AG09319 (cell line): ENCODE measurements around the gene CEP112.

ENCODE experiments used
- DNase-seq: peaks from one replicate; pipeline ENCODE4 v3.0.0-alpha.2; 2010; ENCODE audit warnings: low read depth; ENCODE audit errors: extremely low read depth
- CTCF ChIP-seq: IDR thresholded peaks from 2 replicates; pipeline ENCODE4 v1.5.1; 2011; ENCODE audit warnings: low read depth, mild to moderate bottlenecking, inconsistent platforms, low read length, moderate library complexity

Gene CEP112

DNA sequence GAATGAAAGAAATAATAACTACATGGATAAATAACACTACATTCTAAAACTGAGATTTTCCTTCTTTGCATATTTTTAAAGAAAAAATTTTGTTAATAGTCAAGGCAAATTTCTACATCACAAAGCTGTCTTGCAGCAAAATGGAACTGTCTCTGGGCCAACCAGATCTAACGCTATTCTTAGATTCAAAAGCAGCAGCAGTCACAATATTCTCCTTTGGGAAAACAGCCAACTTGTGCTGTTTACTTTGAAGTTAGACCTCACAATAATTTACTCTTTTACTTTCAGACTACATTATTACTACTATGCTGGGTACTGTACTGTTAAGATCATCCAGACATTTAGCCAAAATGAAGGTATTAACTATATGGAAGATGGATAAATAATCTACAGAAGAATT lies 189.1 kb downstream of the CEP112 start:
- TF ChIP-seq CTCF, result no peak
- no peak for DNase-seq

GRCh38 chr17:66002063-66002585 lies 189.8 kb downstream of the CEP112 start:
- no peak for TF ChIP-seq CTCF

GRCh38 chr17:66000216-66000615 lies 191.7 kb downstream of the CEP112 start:
- no peak for DNase-seq
- TF ChIP-seq CTCF, result no peak

More at GRCh38 chr17:66002063-66002585, 189.8 kb downstream of the CEP112 start:
- DNase-seq, result no peak

DNA sequence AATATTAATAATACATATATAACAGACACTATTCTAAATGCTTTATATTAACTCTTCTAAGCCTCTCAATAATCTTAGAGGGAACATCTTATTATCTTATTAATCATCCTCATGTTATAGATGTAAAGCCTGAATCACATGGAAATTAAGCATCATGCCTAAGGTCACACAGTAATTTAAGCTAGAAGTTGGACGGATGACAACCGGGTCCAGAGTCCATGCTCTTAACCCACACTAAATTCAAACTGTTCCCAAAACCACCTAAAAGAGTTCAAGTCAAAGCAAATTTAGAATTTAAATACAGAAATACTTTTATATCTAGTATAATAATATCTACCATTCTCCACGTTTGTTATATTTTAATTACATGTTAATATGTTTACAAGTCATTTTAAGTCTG lies 193.3 kb downstream of the CEP112 start:
- DNase-seq, result no peak

DNA sequence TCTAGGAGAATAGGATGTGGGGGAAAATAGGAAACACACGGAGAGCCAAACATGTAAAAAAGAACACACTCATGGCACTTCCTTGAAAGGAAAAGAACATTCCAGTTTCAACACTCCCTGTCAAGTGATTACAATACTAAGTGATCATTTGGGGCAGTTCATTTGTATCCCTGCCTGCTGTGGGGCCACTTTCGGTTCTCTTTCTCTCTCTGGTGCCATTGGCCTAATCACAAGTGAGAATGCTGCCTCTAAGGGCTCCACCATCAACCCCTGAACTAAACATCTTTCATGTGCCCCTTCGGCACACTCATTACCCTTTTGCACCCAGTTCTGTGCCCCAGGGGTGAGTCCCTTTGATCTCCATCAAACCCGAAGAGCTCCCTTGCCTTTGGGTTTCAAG lies 197.3 kb downstream of the CEP112 start:
- DNase-seq, result no peak
- no peak for TF ChIP-seq CTCF

More for the DNA sequence above, 193.3 kb downstream of the CEP112 start:
- TF ChIP-seq CTCF, result no peak

DNA sequence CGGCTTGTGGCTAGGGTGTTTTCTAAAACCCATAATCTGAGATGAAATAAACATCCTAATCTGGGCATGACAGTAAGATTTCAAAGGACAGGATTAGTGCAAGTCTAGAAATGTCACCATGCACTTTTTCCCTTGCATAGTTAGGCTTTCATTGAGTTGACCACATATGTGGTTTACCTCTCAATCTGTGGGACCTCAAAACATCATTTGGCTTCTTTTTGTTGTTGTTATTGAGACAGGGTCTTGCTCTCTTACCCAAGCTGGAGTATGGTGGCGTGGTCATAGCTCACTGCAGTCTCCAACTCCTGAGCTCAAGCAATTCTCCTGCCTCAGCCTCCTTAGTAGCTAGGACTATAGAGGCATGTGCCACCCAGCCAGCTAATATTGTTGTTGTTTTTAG lies 197.8 kb downstream of the CEP112 start:
- DNase-seq, result no peak
- TF ChIP-seq CTCF, result no peak

GRCh38 chr17:65990593-65990992 lies 201.3 kb downstream of the CEP112 start:
- DNase-seq, result no peak
- TF ChIP-seq CTCF, result no peak
